ENCODE results near the gene NEURL1. TPM values are rescaled to one million over a fixed set of nuclear protein-coding genes. Genes with fewer than 3 reads are reported as not detected.

NEURL1 gene
- total RNA-seq, 4 donors from 2014 or later = 0.39 to 0.60 TPM; not detected in 2

- H3K27ac ChIP-seq = peak overlapping the region; percentile 11 to 91 (median 70)
- peak; percentile 74 to 76 for DNase-seq (ENCODE audit: low spot score in 2 of 2)
Measured at GRCh38 chr10:103616705-103617601, 123.4 kb downstream of the NEURL1 start.

GRCh38 chr10:103617602-103618385 is 124.3 kb downstream of the NEURL1 start:
- WGBS, 2 donors = 80 to 81% methylated on average over 12 to 13 of the region's 13 CpGs
- peak overlapping the region; percentile 54 to 91 (median 74) for H3K27ac ChIP-seq
- TF ChIP-seq CTCF (IDR thresholded peaks at IDR 0.05) (no peak), EP300 (IDR thresholded peaks at IDR 0.05) (no peak), POLR2A (IDR thresholded peaks at IDR 0.05) (no peak)
- no peaks in the 10 kb centered on the region for H3K9me3 ChIP-seq
- DNase-seq (ENCODE audit: low spot score in 2 of 2) = no peak
- no peak overlapping the region for H3K4me3 ChIP-seq
- H3K4me1 ChIP-seq = peaks cover 4 to 98% (median 86%) of the 10 kb centered on the region in 4 donors
- peaks cover 0 to 52% (median 0%) of the 10 kb centered on the region in 3 donors for H3K36me3 ChIP-seq
- H3K27me3 ChIP-seq = no peaks in the 10 kb centered on the region

More at GRCh38 chr10:103616705-103617601, 123.4 kb downstream of the NEURL1 start:
- no peaks in the 10 kb centered on the region for H3K9me3 ChIP-seq
- H3K27me3 ChIP-seq = no peaks in the 10 kb centered on the region
- TF ChIP-seq CTCF (IDR thresholded peaks at IDR 0.05) (no peak), EP300 (IDR thresholded peaks at IDR 0.05) (peak in 1 of 2 donors; percentile 86)
- WGBS, 2 donors = 48 to 67% methylated on average over 8 to 15 of the region's 20 CpGs
- H3K4me3 ChIP-seq = no peak overlapping the region
- H3K36me3 ChIP-seq = peaks cover 0 to 52% (median 0%) of the 10 kb centered on the region in 3 donors
- H3K4me1 ChIP-seq = peaks cover 4 to 98% (median 80%) of the 10 kb centered on the region in 4 donors

- Histone ChIP-seq H3K27me3 (no peaks in the 10 kb centered on the region), H3K4me1 (peaks cover 4 to 99% (median 87%) of the 10 kb centered on the region in 4 donors), H3K36me3 (peaks cover 0 to 52% (median 0%) of the 10 kb centered on the region in 3 donors), H3K27ac (peak overlapping the region; percentile 54 to 91 (median 74)), H3K9me3 (no peaks in the 10 kb centered on the region), H3K4me3 (no peak overlapping the region)
- DNase-seq (ENCODE audit: low spot score in 2 of 2) = peak; percentile 70 to 81
- WGBS, 2 donors = 21 to 26% methylated on average over 12 to 14 of the region's 19 CpGs
- TF ChIP-seq EP300 (IDR thresholded peaks at IDR 0.05) (peak in 1 of 2 donors; percentile 59), POLR2A (IDR thresholded peaks at IDR 0.05) (no peak)
Measured at GRCh38 chr10:103618575-103619423, 125.3 kb downstream of the NEURL1 start.

GRCh38 chr10:103619424-103620351 is 126.2 kb downstream of the NEURL1 start:
- 41 to 52% methylated on average over 21 of the region's 22 CpGs for WGBS, 2 donors
- H3K4me1 ChIP-seq = peaks cover 4 to 98% (median 86%) of the 10 kb centered on the region in 4 donors
- peak overlapping the region; percentile 54 to 91 (median 74) for H3K27ac ChIP-seq
- no peak for TF ChIP-seq POLR2A (IDR thresholded peaks at IDR 0.05)
- no peak for DNase-seq (ENCODE audit: low spot score in 2 of 2)
- no peak overlapping the region for H3K4me3 ChIP-seq
- H3K27me3 ChIP-seq = no peaks in the 10 kb centered on the region
- H3K36me3 ChIP-seq = peaks cover 0 to 61% (median 4%) of the 10 kb centered on the region in 3 donors
- no peaks in the 10 kb centered on the region for H3K9me3 ChIP-seq

- no peak overlapping the region for H3K4me3 ChIP-seq
- H3K36me3 ChIP-seq = peaks cover 0 to 67% (median 6%) of the 10 kb centered on the region in 3 donors
- DNase-seq (ENCODE audit: low spot score in 2 of 2) = no peak
- peaks cover 4 to 97% (median 79%) of the 10 kb centered on the region in 4 donors for H3K4me1 ChIP-seq
- TF ChIP-seq CTCF (IDR thresholded peaks at IDR 0.05) = no peak
- TF ChIP-seq EP300 (IDR thresholded peaks at IDR 0.05) = no peak
- no peak for TF ChIP-seq POLR2A (IDR thresholded peaks at IDR 0.05)
- H3K27ac ChIP-seq = peak overlapping the region; percentile 54 to 91 (median 74)
- no peaks in the 10 kb centered on the region for H3K9me3 ChIP-seq
- WGBS, 2 donors = 53 to 60% methylated on average over 7 of the region's 7 CpGs
- no peaks in the 10 kb centered on the region for H3K27me3 ChIP-seq
Measured at GRCh38 chr10:103620352-103620740, 126.8 kb downstream of the NEURL1 start.

Data from tibial nerve (tissue), 4 donors.